Thymus (tissue), 11 donors: ENCODE data around the gene SIN3A. TPM values are rescaled to one million over a fixed set of nuclear protein-coding genes. Genes with fewer than 3 reads are reported as not detected.

Experiments
- DNase-seq, 9 donors: peaks; one replicate each; pipeline ENCODE4 v3.0.0-alpha.2; 2013; ENCODE audit warnings: low spot score in 9 of 9, low read depth in 6 of 9, missing footprints in 1 of 9
- H3K27ac ChIP-seq, 2 donors: one replicate each; pipeline ENCODE4 v1.5.1; 2013; ENCODE audit warnings: control low read depth in 1 of 2, low read depth in 1 of 2, low read length in 1 of 2, mild to moderate bottlenecking in 1 of 2, moderate library complexity in 1 of 2
- H3K27me3 ChIP-seq, 2 donors: one replicate each; pipeline ENCODE4 v1.5.1; 2013; ENCODE audit warnings: low read length in 1 of 2; ENCODE audit not compliant: control insufficient read depth in 2 of 2, insufficient read depth in 1 of 2
- H3K36me3 ChIP-seq, 2 donors: one replicate each; pipeline ENCODE4 v1.5.1; 2013; ENCODE audit warnings: low read length in 1 of 2, mild to moderate bottlenecking in 1 of 2, moderate library complexity in 1 of 2; ENCODE audit not compliant: control insufficient read depth in 2 of 2, insufficient read depth in 2 of 2
- H3K4me1 ChIP-seq, 2 donors: one replicate each; pipeline ENCODE4 v1.5.1; 2013; ENCODE audit warnings: low read length in 2 of 2; ENCODE audit not compliant: control insufficient read depth in 2 of 2, insufficient read depth in 2 of 2
- H3K4me3 ChIP-seq, 2 donors: one replicate each; pipeline ENCODE4 v1.5.1; 2013; ENCODE audit warnings: low read length in 2 of 2, control low read depth in 1 of 2, mild to moderate bottlenecking in 1 of 2
- H3K9me3 ChIP-seq, 2 donors: one replicate each; pipeline ENCODE4 v1.5.1; 2013; ENCODE audit warnings: low read length in 1 of 2, mild to moderate bottlenecking in 1 of 2; ENCODE audit not compliant: control insufficient read depth in 2 of 2, insufficient read depth in 1 of 2
- WGBS: extraction: QIAGEN DNeasy Blood & Tissue Kit; methylation state at CpG from one replicate; pipeline ENCODE4 v1.1.7; 2013; 5-methylcytosine and 5-hydroxymethylcytosine counted together
- polyA plus RNA-seq: library from polyadenylated mRNA; stranded (reverse); fragments of 200-250 nt; gene quantifications from one replicate; pipeline ENCODE4 v1.2.3, GENCODE V29; 2013
- total RNA-seq: library from RNA; stranded (reverse); fragments of 120-200 nt; gene quantifications from one replicate; pipeline ENCODE4 v1.2.4, GENCODE V29; 2013
- donor health status: healthy.

SIN3A gene
- total and polyA plus RNA-seq, 2 donors = 18.4 to 23.6 TPM

DNA sequence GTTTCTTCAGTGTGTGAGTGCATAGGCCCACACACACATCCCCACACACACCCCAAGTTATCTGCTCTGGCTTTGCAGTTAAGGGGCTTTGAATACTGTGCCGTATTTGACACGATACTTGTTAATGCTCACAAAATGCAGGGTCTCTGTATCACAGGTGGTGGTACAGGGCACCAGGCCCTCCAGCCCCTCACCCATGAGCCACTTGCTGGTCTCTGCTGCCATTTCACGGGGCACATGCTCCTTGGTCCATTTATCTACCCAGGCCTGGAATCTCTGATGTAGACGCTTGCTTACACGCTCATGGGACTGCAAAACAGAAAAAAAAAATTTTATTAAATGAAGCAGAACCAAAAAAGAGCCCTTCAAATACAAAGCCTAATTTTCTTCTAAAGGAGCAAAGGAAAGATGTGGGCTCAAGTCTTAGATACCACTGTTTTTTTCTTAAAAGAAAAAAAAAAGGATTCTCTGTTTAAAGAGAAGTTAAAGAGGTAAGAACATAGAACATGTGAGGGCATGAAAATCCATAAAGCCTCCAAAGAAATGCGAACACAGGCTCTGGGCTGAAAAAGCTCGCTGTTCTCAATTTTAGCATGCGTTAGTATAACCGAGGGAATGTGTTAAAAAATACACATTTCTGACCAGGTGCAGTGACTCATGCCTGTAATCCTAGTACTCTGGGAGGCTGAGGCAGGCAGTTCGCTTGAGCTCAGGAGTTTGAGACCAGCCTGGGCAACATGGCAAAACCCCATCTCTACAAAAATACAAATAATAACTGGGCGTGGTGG lies 79.4 kb downstream of the SIN3A start:
- WGBS = over 99% methylated on average over 11 of the region's 11 CpGs
- DNase-seq = no peak
- H3K4me3 ChIP-seq = no peak overlapping the region
- H3K27ac ChIP-seq = no peak overlapping the region
- no peaks in the 10 kb centered on the region for H3K27me3 ChIP-seq
- no peaks in the 10 kb centered on the region for H3K9me3 ChIP-seq
- H3K4me1 ChIP-seq = peaks cover 0 to 14% of the 10 kb centered on the region in 2 donors
- H3K36me3 ChIP-seq = peaks cover 54 to 63% of the 10 kb centered on the region in 2 donors

DNA sequence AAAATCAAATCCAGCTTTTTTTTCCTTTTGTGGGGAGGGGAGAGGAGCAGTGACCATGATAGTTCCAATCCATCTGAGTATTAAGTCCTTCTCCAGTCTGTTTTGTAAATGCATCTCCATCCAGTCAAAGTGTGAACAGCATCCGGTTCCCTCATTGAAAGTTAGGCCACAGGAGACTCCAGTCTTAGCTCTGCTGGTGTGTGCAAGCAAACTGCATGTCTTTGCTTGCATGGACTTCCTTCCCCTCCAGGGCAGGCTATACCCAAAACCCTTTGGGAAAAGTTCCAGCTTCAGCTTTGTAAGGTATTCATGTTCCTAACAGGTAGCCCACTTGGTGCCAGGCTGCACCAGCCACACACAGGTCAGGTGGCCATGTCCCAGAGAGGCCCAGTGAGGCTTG lies 80.0 kb downstream of the SIN3A start:
- Histone ChIP-seq H3K27ac (no peak overlapping the region), H3K27me3 (no peaks in the 10 kb centered on the region), H3K4me3 (no peak overlapping the region), H3K4me1 (peaks cover 0 to 14% of the 10 kb centered on the region in 2 donors), H3K9me3 (no peaks in the 10 kb centered on the region), H3K36me3 (peaks cover 53 to 62% of the 10 kb centered on the region in 2 donors)
- 98% methylated on average over 1 of the region's 1 CpG for WGBS
- DNase-seq = no peak

DNA sequence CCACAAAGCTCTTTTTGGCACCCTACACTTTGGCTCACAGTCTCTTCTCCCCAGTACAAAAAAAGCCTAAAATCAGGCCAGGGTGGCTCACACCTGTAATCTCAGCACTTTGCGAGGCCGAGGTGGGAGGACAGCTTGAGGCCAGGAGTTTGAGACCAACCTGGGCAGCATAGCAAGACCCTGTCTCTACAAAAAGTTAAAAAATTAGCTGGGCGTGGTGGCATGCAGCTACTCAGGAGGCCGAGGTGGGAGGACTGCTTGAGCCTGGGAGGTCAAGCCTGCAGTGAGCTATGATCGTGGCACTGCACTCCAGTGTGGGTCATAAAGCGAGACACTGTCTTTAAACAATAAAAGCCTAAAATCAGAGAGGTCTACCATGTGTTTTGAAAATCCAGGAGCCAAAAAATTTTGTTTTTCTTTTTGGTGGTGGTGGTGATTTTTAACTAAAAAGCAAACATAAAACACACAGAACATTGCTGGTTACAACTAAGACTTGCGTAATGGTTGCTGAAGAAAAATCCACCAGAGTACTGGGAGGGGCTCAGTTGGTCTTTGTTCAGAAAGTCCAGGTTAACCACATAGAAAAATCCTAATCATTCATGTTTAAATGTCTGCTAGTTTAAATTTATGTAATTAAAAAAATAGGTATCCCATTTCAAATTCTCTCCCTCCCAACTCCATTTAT lies 81.5 kb downstream of the SIN3A start:
- Histone ChIP-seq H3K9me3 (no peaks in the 10 kb centered on the region), H3K27me3 (no peaks in the 10 kb centered on the region), H3K36me3 (peaks cover 48 to 60% of the 10 kb centered on the region in 2 donors), H3K4me3 (no peak overlapping the region), H3K27ac (no peak overlapping the region), H3K4me1 (peaks cover 0 to 14% of the 10 kb centered on the region in 2 donors)
- DNase-seq = no peak
- WGBS = 98% methylated on average over 7 of the region's 7 CpGs

DNA sequence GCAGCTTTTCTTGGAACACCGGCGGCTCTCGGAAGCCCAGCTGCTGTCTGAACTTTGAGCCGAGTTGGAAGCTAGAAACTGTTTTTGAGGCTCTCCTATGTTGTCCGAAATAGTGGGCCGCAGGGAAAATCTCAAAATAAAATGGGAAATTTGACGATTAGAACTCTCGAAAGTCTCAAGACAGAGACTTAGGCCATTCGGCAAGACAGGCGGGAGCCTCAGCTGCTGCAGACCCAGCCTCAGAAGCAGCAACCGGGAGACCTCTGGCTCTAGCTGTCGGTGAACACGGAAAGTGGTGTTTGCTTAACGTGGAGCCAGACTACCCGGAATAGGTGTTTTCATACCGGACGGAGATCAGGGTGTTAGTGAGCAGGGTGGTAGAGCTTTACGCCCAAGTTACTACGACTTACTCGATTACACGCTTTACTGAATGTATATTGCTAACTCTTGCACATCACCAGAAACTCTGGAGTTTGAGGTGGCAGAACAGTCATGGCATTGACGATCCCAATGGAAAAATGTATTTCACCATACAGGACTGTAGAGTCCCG lies 82.7 kb downstream of the SIN3A start:
- Histone ChIP-seq H3K4me1 (peaks cover 0 to 14% of the 10 kb centered on the region in 2 donors), H3K9me3 (no peaks in the 10 kb centered on the region), H3K27ac (peak overlapping the region; percentile 96 to 97), H3K27me3 (no peaks in the 10 kb centered on the region), H3K4me3 (peak overlapping the region; percentile 83 to 85), H3K36me3 (peaks cover 47 to 60% of the 10 kb centered on the region in 2 donors)
- no peak for DNase-seq
- WGBS = 10% methylated on average over 23 of the region's 23 CpGs

DNA sequence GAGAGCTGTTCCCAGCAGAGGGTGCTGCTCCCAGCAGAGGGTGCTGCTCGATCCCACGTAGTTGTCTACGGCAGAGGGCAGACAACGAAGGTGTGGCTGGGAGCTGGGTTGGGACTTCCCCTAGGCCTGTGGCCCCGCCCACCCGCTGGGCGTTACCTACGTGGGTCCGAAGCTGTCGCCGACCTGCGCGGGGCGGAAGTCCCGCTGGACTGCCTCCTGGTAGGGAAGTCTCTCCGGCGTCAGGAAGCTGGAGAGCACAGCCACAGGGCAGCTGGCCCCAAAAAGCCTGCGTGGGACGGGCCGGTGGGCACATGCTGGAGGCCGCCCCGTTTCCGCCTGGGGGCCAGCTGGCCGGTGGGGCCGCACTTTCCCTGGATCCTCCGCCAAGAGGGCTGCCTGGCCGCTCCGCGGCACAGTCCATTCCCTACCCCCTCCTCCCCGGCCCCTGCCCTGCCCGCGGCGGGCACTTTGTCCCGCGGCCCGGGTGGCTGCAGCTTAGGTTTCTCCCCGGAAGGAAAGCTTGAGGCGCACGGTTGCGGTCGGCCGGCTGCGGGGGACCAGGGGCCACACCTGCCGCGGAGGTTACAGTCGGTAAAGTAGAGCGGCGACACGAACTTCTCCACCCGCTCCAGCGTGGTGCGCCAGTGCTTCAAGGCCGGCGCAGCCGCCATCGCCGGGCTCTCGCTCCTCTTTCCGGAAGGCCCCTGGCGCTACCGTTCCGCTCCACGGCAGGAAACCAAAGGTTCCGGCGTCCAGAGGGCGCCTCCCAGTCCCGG lies 83.4 kb downstream of the SIN3A start, which contains the start of gene MAN2C1:
Gene MAN2C1 (minus strand): TSS at position 695 of the 776 bp plus-strand sequence. CDS start 24 bp downstream, at position 671.
- Histone ChIP-seq H3K4me1 (peaks cover 0 to 14% of the 10 kb centered on the region in 2 donors), H3K4me3 (peak within 1 kb of the TSS; percentile 83 to 85), H3K36me3 (peaks cover 43 to 55% of the 10 kb centered on the region in 2 donors), H3K27me3 (no peaks in the 10 kb centered on the region), H3K27ac (peak within 1 kb of the TSS; percentile 96 to 97), H3K9me3 (no peaks in the 10 kb centered on the region)
- WGBS = under 1% methylated on average over 67 of the region's 67 CpGs
- DNase-seq = peak; percentile 87 to 95 (median 91)

DNA sequence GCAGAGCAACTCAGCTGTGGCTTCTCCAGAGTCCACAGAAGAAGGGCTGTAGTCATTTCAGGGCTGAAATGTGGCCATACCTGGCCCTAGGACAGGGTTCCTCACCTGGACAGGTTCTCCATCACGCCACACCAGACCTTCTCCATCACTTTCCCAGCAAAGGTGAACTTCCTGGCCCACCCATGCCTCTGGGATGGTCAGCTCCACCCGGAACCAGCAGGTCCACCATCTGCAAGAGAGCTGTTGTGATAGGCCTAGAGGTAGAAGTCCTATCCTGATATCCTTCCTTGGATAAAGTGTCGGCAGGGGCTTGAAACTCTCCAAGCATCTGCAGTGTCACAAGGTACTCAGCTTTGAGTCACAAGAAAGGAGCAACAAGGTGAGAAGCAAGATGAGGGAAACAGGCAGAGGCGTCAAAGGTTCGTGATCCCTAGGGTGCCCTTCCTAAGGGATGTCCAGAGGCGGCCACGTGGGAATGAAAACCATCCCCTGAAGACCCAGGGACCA lies 84.0 kb downstream of the SIN3A start:
- peaks cover 39 to 51% of the 10 kb centered on the region in 2 donors for H3K36me3 ChIP-seq
- H3K9me3 ChIP-seq = no peaks in the 10 kb centered on the region
- DNase-seq = no peak

DNA sequence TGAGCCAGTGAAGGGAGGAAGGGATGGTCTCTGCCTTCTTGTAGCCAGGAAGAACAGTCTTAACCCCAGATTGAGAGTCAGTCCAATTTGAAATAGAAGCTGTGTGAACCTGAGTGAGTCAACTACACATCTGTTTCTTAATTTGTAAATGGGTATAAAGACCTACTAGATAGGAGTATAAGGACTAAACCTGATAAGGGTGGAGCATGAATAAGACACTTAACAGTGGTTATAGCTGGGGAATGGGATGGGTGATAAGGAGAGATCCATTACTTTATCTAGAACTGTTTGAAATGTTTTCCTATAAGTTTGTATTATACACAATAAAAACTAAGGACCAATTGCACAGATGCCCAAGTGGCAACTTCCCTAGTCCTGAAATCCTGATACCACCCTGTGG lies 84.5 kb downstream of the SIN3A start:
- Histone ChIP-seq H3K27me3 (no peaks in the 10 kb centered on the region), H3K4me1 (peaks cover 0 to 14% of the 10 kb centered on the region in 2 donors), H3K36me3 (peaks cover 41 to 50% of the 10 kb centered on the region in 2 donors), H3K27ac (no peak overlapping the region), H3K9me3 (no peaks in the 10 kb centered on the region), H3K4me3 (no peak overlapping the region)
- DNase-seq = no peak

More for the DNA sequence above, 84.0 kb downstream of the SIN3A start:
- Histone ChIP-seq H3K4me3 (peak overlapping the region; percentile 83 to 85), H3K27me3 (no peaks in the 10 kb centered on the region), H3K27ac (peak overlapping the region; percentile 96 to 97), H3K4me1 (peaks cover 0 to 14% of the 10 kb centered on the region in 2 donors)
- 60% methylated on average over 7 of the region's 7 CpGs for WGBS

DNA sequence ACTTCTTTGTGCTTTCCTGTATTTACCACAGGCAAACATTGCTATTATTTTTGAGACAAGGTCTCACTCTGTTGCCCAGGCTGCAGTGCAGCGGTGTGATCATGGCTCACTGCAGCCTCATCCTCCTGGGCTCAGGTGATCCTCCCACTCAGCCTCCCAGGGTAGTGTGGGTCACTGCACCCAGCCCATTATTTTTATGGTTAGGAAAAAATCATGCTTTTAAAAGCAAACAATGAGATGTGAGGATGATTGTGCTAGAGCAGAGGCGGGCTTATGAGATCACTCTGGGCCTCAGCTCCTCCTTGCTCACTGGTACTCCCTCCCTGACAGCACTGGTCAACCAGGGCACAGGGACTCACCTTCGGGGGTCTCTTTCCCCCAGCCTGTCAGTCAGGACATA lies 85.3 kb downstream of the SIN3A start:
- Histone ChIP-seq H3K4me3 (no peak overlapping the region), H3K27me3 (no peaks in the 10 kb centered on the region), H3K36me3 (peaks cover 41 to 45% of the 10 kb centered on the region in 2 donors), H3K4me1 (peaks cover 0 to 14% of the 10 kb centered on the region in 2 donors), H3K9me3 (no peaks in the 10 kb centered on the region), H3K27ac (no peak overlapping the region)
- WGBS = 98% methylated on average over 3 of the region's 3 CpGs
- no peak for DNase-seq
